ENCODE data around the gene CEP126.

CEP126 gene, protein sequence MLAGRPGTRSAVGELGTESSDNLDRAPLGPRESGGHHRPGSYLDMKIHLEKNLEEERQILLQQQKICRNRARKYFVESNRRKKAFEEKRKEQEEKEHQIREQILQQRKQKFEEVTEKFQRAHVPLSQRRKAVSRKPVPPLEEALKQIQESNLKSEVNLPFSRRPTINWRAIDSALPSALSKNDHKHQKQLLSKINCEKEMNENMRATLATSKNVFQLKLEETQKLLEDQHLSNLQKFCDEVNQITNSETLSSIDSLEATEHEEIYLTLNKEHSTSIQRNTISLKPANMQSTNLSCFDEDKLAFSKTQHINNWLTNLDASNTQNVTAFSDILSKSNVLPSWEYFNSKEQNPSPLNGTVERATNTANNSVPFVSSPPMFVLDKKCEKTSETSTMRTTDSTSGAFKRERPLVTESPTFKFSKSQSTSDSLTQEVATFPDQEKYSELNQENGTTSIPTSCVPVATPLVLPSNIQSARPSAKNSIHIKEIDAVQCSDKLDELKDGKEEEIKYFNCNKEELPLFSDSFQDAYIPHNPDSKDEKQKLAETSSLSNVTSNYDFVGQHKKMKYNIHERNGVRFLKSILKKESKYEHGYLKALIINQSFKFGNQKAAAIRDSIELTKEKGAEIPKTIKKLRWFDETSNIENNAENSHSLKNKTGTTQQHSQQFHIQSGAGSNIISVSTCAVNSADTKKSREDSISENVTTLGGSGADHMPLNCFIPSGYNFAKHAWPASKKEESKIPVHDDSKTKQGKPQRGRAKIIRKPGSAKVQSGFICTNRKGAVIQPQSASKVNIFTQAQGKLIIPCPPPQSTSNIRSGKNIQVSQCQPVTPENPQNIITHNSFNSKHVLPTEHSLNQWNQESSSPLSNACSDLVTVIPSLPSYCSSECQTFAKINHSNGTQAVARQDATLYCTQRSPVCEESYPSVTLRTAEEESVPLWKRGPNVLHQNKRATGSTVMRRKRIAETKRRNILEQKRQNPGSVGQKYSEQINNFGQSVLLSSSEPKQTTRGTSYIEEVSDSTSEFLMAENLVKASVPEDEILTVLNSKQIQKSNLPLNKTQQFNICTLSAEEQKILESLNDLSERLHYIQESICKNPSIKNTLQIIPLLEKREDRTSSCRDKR

DNA sequence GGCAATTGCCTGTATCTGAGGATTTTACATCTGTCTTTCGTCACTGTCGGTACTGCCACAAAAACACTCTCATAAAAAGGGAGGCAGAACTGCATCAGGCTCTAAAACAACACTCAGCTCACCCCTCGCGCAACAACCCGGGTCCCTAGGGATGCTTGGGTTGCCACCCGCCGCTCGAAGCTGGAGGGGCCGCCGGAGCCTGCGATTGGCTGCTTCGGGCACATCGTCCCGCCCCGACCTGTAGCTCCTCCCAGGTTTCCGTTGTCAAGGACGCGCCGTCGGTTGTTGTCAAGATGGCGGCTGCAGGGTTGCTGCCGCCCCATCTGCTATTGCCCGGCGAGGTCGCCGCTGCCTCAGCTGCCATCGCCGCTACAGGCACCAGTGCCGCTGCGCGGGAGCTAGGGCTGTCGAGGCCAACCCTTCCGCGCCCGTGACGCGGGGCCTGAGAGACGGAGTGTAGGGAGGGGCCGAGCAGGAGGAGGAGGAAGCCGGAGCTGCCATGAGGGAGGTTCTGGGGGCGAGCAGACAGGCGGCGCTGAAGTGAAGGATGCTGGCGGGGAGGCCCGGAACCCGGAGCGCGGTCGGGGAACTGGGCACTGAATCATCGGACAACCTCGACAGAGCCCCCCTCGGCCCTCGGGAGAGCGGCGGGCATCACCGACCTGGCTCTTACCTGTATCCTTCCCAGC is at the start of gene CEP126:
Gene CEP126, plus strand, starts transcription at position 273 of the 689 bp plus-strand sequence. Its CDS starts 275 bp downstream, at position 548.
- peak; percentile 94 for DNase-seq

DNA sequence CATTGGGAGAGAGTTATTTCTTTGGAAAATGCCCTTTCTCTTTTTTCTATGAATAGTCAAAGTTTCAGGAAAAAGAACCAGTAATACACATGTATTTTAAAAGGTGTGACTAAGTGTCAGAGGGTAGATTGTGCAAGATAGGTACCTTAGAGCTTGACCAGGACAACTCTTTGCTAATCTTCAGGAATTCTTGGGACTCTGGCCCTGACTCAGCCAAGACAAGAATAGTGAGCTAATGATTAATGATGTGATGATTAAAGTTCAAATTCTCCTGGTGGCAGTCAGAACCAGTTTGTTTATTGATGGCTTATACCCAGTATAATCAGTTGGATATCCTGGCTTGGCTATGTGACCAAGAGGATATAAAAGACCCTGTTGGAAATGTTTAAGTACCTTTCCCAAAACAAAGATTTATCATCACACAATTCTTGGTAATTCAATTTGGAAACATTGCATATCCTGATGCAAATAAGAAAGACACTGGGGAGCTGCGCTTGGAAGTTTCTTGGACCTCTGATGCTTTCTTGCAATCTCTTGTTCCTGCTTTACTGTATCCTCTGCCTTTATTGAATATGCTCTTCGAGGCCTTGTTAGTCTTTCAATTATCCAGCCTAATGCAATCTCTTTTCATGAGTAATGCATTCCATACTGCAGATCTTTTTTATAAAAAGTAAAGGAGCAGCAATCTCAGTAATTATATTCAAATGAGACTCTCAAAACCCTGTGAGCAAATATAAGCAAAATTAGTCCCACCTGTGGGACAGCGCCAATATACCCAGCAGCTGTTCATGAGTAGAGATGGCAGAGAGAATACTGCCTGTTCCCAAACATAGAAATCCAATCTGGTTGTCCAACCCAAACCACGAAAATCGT is 48.0 kb upstream of the CEP126 start:
- no peak for DNase-seq

DNA sequence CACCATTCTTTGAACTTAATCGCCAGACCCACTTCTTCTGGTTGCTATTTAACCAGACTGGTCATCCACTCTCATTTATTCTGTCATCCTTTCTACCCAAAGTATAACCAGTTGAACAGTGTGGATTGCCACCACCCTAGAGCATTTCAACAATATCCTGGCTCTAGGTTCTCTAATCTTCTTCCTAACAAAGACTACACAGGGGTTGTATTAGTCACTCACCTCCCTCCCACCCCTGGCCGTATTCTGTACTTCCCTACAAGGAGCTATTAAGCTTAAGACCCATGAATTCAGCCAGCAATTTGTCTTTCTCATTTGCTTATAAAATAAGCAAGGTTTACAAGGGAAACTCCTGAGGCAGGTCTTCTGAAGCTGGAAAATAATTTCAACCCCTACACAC is 46.9 kb upstream of the CEP126 start:
- no peak for DNase-seq

DNA sequence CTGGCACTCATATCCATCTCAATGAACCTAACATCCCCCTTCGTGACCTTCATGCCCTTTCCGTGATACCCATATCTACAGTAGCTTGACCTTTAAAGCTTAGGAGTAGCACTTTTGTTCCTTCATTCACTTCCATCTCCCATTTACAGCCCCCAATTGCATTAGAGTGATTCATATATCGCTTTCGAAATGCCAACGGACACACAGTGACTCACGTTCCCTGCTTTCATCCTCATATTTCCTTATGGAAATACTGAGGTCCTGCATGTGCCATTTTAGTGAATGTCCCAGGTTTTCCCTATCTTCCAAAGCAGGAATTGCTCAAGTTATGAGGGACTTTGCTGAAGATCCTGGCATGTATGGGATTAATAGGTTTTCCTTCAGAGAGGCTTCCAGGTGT is 44.3 kb upstream of the CEP126 start:
- no peak for DNase-seq

DNA sequence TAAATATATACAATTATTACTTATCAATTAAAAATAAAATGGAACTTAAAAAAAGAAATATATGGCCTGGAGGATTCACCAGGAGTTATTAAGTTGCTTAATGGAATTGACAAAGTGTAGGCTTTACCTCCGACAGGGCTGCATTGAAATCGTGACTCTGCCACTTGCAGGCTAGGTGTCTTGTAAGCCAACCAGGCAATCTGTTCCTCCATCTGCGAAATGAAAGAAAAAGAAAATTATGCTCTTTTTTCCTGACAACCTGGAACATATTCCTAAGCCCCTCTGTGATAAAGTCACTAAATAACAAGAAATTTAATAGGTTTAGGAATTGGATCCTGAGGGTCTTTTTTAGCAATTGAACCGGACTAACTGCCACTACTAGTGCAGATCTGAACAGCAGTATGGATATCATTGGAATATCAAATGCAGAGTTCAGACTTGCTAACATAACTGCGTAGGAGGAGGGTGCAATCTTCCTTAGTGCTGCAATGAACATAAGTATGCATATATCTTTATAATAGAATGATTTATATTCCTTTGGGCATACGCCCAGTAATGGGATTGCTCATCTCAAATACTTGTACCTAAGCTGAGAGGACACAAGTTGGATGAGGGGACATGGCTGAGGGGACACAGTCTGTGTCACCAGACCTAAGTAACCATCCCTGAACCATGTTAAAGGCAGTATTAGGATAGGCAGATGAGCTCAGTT is 42.5 kb upstream of the CEP126 start:
- DNase-seq, result no peak

DNA sequence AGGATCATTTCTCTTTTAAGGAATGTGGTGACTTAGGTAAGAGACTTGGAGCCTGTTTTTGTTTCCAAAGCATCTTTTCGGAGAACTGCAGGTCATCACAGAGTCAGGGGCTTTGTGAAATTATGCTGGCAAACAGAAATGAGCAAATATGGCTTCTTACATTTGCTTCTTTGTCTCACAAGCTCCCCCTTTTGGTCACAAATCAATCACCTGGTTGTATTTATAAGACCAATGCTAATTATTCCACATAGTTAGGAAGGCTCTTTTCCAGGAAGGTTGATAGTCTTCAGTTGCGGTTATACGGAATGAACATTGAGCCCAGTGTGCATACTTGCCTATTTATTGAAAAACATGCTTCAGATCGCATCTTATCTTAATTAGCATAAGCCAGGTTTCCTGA is 34.6 kb upstream of the CEP126 start:
- DNase-seq, result no peak

DNA sequence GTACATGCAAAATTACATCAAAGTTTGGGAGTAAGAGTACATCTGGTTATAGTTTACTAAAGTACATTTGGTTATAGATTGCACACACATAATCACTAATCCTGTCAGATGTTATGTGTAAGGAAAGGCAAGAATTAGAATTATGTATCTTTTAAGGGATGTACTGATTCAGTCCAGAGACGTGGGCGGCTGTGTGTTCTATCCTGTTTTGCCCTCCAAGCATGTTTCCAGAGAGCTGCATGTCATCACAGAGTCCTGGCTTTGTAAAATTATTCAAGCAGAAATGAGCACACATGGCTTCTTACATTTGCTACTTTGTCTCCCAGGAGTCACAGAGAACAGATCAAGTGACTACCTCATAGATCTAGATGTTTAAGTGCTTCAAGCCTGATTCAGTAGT is 33.2 kb upstream of the CEP126 start:
- DNase-seq, result no peak

DNA sequence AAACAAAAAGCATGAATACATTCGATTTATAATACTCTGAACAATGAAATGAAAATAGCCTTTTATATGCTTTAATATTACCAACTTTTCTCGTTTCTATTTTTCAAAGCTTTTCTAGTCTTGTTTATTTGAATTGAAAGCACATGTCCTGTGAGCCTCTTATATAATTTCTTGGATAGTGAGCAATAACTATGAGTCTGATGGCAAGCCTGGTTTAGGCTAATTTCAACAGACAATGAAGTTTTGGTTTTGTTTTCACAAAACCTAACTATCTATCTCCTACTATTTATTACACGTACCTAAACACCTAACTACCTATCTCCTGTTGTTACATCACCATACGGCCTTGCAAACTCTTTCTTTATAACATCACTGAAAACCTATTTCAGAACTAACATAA is 29.2 kb upstream of the CEP126 start:
- DNase-seq, result no peak

DNA sequence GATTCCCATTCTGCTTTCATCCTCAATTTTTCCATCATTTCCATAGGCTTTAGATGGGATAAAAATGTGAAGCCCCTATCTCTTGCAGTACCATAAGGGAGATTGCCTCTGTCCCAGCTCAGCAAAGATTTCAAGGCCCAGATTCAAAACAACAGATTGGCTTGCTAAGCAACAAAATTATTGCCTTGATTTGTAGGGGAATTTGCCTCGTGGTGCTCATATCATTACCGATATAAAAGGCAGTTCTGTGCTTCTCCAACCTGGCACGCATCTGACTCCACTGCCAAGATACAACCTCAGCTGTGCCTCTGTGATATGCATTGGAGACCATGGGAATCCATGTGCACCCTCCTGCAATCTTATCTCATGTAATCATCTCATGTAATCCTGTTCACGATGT is 25.0 kb upstream of the CEP126 start:
- DNase-seq, result no peak

DNA sequence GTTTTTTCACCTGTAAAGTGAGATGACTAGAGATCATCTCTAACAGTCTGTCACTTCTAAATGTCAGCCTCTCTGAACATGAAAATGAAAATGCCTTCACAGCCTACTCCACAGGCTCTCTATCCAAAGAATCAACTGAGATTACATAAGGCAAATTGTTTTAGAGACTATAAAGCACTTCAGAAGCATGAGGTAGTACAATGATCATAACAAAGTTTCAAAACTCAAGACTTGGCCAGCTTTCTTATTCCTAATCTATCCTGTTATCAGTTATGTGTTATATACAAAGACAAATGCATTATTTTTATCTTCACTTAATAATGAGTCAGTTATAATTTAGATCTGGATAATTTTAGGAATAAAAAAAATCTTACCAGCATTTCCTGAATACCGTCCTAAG is 20.3 kb upstream of the CEP126 start:
- no peak for DNase-seq

DNA sequence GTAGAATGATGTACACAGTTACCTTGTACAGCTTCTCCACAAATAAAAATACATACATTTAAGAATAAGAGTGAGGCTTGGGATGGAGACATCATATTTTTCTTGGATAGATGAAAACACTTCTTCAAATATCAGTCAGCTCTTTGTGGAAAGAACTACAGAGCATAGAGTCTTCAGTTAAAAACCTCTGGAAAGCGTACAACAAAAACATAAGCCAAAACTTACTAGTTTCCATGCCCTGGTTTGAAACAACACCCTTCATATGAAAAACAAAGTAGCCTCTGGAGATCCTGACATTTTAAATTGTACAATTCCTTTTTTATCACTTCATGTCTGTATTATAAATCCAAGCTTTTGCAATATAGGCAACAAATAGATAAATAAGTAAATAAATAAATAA is 7.0 kb upstream of the CEP126 start:
- no peak for DNase-seq

DNA sequence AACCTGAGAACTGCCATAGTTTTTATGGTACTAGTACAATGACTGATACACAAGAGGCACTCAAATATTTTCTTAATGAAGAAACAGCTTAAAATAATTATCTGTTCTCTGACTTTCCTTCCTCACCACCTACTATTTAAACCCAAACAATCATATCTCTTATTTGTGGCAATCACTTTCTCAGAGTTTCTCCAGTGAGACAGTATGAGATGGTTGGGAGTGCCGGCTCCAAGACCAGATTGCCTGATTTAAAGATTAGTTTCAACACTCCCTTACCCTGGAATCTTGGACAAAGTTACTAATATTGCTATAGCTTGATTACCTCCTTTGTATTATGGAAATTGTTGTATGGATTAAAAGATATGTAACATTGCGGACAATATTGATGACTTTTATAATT is 5.7 kb upstream of the CEP126 start:
- DNase-seq, result no peak

DNA sequence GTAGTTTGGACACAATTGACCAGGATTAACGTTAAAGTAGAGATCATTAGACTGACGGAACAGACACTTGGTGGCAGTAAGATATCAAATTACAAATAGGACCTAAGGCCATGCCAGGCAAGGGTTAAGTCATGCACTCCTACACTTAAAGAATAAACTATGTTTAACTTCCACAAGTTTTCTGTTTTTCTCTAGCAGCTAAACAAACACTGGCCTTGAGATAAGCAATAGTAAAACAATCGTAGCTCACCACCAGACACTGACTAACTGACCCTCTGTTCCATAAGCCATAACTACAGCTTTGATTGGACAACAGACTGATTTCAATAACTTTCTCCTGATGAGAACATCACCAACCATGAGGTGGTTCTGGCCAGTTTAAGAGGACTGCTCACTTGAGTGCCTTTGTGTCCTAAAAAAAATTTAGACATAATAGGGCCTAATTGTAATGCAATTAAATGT is 2.0 kb upstream of the CEP126 start:
- no peak for DNase-seq

DNA sequence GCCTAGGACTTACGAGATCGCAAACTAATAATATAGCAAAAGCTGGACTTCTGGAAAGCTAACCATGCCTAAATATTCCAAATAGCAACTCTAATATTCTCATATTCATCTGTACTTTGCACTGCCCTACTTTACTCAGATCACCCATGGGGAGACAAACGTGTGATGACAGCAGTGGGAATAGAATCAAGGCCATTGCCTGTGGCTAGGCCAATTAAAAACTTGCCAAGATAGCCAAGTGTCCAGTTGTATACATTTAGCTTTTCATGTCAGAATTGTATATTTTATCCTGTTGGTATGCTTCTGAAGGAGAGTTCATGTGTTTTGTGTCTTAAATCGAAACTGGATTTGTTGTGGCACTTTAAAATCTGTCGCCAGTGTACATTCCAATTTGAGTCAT is 1.2 kb upstream of the CEP126 start:
- DNase-seq, result no peak

DNA sequence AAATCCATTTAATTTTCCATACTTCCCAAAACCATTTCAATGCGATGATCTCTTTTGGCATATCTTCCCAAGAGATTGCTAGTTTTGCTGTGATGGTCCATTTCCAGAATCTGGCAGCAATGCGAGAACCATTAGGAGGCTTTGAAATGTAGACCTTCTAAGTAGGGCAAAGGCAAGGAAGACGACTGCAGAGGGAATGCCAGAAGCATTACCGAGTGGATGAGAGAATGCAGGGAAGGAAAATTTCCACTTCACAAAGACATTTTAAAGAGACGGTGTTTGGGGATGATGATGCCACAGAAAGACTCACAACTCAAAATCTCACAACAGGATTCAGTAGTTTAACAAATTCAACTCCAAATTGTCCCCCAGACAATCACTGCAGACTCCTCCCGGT is 471 bp upstream of the CEP126 start:
- DNase-seq, result no peak

DNA sequence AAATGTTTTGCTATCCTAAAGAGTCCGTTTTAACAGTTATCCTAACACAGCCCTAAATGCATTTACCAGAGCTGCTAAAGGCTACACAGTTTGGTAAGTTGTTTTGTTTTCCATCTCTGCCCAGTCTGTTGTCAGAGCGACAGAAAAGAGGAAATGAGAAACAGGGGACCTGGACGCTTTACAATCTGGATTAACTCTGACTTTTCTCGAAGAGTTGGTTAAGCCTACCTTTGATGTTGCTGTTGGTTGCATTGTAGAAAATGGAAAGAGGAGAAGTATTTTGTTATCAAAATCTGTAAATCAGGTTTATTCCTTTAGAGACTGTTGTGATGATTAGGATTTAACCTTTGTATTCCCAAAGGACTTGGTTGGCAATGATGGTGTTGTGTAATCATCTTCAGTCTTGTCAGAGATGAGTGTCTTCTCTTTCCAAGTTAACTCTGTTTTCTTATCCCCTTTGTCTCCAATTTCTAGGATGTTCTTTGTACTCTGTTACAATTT is 1.0 kb downstream of the CEP126 start:
- DNase-seq, result peak; percentile 42

DNA sequence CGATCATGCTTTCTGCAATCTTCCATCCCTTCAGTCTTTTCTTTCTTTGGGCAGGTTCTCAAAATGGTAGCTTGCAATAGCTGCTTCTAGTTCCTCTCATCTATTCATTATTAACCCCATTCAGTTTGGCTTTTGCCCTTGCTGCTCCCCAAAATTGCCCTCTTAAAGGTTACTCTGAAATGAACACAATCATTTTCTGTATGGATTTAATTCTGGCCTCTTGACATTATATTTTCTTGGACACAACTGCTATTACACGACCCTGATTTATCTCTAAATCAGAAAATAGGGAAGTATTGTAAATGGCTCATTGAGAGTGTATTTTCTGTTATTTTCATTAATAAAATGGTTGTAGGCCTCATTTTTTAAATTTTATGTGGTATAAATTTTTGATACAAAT is 1.6 kb downstream of the CEP126 start, which contains the start of gene ANGPTL5:
Gene ANGPTL5, minus strand, starts transcription at position 101 of the 400 bp plus-strand sequence. CDS start 8,613 bp downstream, outside the sequence.
- DNase-seq, result no peak

DNA sequence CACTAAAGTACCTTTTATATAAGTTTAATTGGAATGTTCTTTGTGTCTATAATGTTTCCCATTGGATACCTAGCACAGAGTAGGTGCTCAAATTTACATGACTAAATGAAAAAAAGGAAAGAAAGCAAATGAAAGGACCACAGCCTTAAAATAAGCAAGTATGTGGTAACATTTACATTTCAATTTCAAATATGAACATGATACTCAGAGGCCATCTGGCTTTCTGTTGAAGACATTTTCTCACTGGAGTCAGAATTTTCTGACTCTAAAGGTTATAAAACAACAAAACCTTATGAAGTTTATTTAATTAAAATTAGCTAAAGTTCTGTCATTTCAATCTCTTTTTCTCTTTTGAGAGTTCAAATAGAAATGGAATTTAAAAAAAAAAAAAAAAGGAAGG is 2.4 kb downstream of the CEP126 start:
- no peak for DNase-seq

DNA sequence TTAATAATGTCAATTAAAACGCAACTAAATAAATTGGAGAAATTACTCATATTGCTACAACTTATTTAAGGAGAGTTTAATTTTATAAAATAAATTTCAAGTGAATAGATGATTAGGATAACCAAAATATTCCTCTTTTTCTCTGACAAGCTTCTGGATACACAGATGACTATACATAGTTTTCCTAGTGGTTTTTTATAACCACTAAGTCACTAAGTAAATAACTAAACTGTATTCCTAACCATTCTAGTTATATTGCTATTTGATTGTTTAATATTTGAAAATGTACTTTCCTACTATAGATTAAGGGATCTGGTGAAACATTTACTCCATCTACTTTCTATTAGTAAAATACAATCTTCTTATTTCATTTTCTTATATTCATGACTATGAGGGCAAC is 6.2 kb downstream of the CEP126 start:
- DNase-seq, result no peak

DNA sequence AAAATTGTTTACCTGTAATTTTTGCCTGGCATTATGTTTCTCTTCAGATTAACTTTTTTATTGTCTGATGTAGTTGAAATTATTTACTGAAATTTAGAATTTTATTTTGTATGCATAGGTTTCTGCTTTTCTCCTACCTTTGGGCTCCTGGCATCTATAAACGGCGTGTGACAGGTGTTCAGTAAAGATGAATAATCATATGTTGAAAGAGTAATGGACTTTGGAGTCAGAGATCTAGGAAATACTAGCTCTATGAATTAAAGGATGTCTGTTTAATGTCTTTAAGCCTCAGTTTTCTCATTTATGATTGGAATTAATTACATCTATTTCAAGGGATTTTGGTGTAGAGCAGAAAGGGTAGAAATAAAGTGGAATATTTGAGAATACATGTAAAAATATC is 8.7 kb downstream of the CEP126 start:
- no peak for DNase-seq
